ENCODE data around the gene SUZ12.
"Not testable (repeated sequence)": the region's sequence is repeated elsewhere in the genome, so short reads cannot be mapped to it uniquely, and the experiment has no call there.

SUZ12 gene

GRCh38 chr17:31991821-31992220, 55.0 kb downstream of the SUZ12 start:
- not testable (repeated sequence) for H3K27me3 Mint-ChIP-seq; H3K27ac Mint-ChIP-seq; H3K4me1 Mint-ChIP-seq (ENCODE audit: low read depth in 2 of 2); H3K9me3 Mint-ChIP-seq; H3K4me3 Mint-ChIP-seq; ATAC-seq (replicated peaks); DNase-seq
- H3K36me3 Mint-ChIP-seq (ENCODE audit: insufficient read depth): peaks cover 86% of the 10 kb centered on the region

GRCh38 chr17:31997005-31997404, 60.2 kb downstream of the SUZ12 start:
- ATAC-seq (replicated peaks) (no peak), DNase-seq (no peak)
- H3K36me3 Mint-ChIP-seq (ENCODE audit: insufficient read depth): peaks cover 70% of the 10 kb centered on the region

GRCh38 chr17:32006957-32007462, 70.2 kb downstream of the SUZ12 start, which contains the start of gene LRRC37B:
Gene LRRC37B (plus strand): TSS chr17:32007383. CDS start chr17:32021393, 14,010 bp downstream.
- no peaks in the 10 kb centered on the region for H3K9me3 Mint-ChIP-seq
- H3K36me3 Mint-ChIP-seq (ENCODE audit: insufficient read depth): peaks cover 17% of the 10 kb centered on the region
- DNase-seq: peak; percentile 88 to 91 (median 90)
- no peaks in the 10 kb centered on the region for H3K27me3 Mint-ChIP-seq
- H3K27ac Mint-ChIP-seq: peak within 1 kb of the TSS; percentile 93 to 94
- peak; percentile 90 for ATAC-seq (replicated peaks)
- H3K4me3 Mint-ChIP-seq: peak within 1 kb of the TSS; percentile 96 to 97
- H3K4me1 Mint-ChIP-seq (ENCODE audit: low read depth in 2 of 2): peaks cover 33 to 35% of the 10 kb centered on the region in 2 donors

More at GRCh38 chr17:31997005-31997404, 60.2 kb downstream of the SUZ12 start:
- H3K4me1 Mint-ChIP-seq (ENCODE audit: low read depth in 2 of 2): no peaks in the 10 kb centered on the region
- H3K9me3 Mint-ChIP-seq: no peaks in the 10 kb centered on the region
- no peak overlapping the region for H3K4me3 Mint-ChIP-seq
- no peak overlapping the region for H3K27ac Mint-ChIP-seq
- H3K27me3 Mint-ChIP-seq: no peaks in the 10 kb centered on the region

GRCh38 chr17:32007463-32008298, 70.9 kb downstream of the SUZ12 start:
- no peaks in the 10 kb centered on the region for H3K9me3 Mint-ChIP-seq
- H3K36me3 Mint-ChIP-seq (ENCODE audit: insufficient read depth): peaks cover 17% of the 10 kb centered on the region
- ATAC-seq (replicated peaks): peak; percentile 50
- peak overlapping the region; percentile 93 to 94 for H3K27ac Mint-ChIP-seq
- H3K4me1 Mint-ChIP-seq (ENCODE audit: low read depth in 2 of 2): peaks cover 37 to 39% of the 10 kb centered on the region in 2 donors
- H3K4me3 Mint-ChIP-seq: peak overlapping the region; percentile 96 to 97
- H3K27me3 Mint-ChIP-seq: no peaks in the 10 kb centered on the region
- DNase-seq: peak in 2 of 3 experiments; percentile 15 to 27

GRCh38 chr17:32009262-32009542, 72.4 kb downstream of the SUZ12 start:
- Mint-ChIP-seq H3K4me1 (ENCODE audit: low read depth in 2 of 2) (peaks cover 45 to 48% of the 10 kb centered on the region in 2 donors), H3K4me3 (peak overlapping the region; percentile 96 to 97), H3K9me3 (no peaks in the 10 kb centered on the region), H3K36me3 (ENCODE audit: insufficient read depth) (peaks cover 17% of the 10 kb centered on the region), H3K27ac (peak overlapping the region; percentile 93 to 94), H3K27me3 (no peaks in the 10 kb centered on the region)
- no peak for DNase-seq
- no peak for ATAC-seq (replicated peaks)

GRCh38 chr17:32010114-32010513, 73.3 kb downstream of the SUZ12 start:
- Mint-ChIP-seq H3K27ac (peak overlapping the region in 1 of 2 donors; percentile 93), H3K9me3 (no peaks in the 10 kb centered on the region), H3K4me1 (ENCODE audit: low read depth in 2 of 2) (peaks cover 48% of the 10 kb centered on the region in 2 donors), H3K27me3 (no peaks in the 10 kb centered on the region), H3K4me3 (peak overlapping the region; percentile 96 to 97), H3K36me3 (ENCODE audit: insufficient read depth) (peaks cover 17% of the 10 kb centered on the region)
- ATAC-seq (replicated peaks) (no peak), DNase-seq (no peak)

GRCh38 chr17:32015245-32016013, 78.6 kb downstream of the SUZ12 start:
- no peaks in the 10 kb centered on the region for H3K9me3 Mint-ChIP-seq
- peaks cover 23% of the 10 kb centered on the region for H3K36me3 Mint-ChIP-seq (ENCODE audit: insufficient read depth)
- no peak overlapping the region for H3K27ac Mint-ChIP-seq
- ATAC-seq (replicated peaks): no peak
- no peak overlapping the region for H3K4me3 Mint-ChIP-seq
- no peak for DNase-seq
- H3K4me1 Mint-ChIP-seq (ENCODE audit: low read depth in 2 of 2): peaks cover 34 to 42% of the 10 kb centered on the region in 2 donors
- no peaks in the 10 kb centered on the region for H3K27me3 Mint-ChIP-seq

- DNase-seq (no peak), ATAC-seq (replicated peaks) (no peak)
- H3K36me3 Mint-ChIP-seq (ENCODE audit: insufficient read depth): peaks cover 26% of the 10 kb centered on the region
- no peaks in the 10 kb centered on the region for H3K27me3 Mint-ChIP-seq
- H3K27ac Mint-ChIP-seq: peak overlapping the region in 1 of 2 donors; percentile 66
- H3K4me1 Mint-ChIP-seq (ENCODE audit: low read depth in 2 of 2): peaks cover 27 to 34% of the 10 kb centered on the region in 2 donors
- no peaks in the 10 kb centered on the region for H3K9me3 Mint-ChIP-seq
- no peak overlapping the region for H3K4me3 Mint-ChIP-seq
Observed at GRCh38 chr17:32016231-32016630, 79.4 kb downstream of the SUZ12 start.

- Mint-ChIP-seq H3K36me3 (ENCODE audit: insufficient read depth) (peaks cover 32% of the 10 kb centered on the region), H3K27me3 (no peaks in the 10 kb centered on the region), H3K9me3 (no peaks in the 10 kb centered on the region), H3K4me1 (ENCODE audit: low read depth in 2 of 2) (peaks cover 10 to 17% of the 10 kb centered on the region in 2 donors), H3K27ac (peak overlapping the region in 1 of 2 donors; percentile 45), H3K4me3 (no peak overlapping the region)
- ATAC-seq (replicated peaks) (no peak), DNase-seq (no peak)
Observed at GRCh38 chr17:32019228-32019627, 82.4 kb downstream of the SUZ12 start.

GRCh38 chr17:32020943-32021614, 84.3 kb downstream of the SUZ12 start:
- Mint-ChIP-seq H3K36me3 (ENCODE audit: insufficient read depth) (peaks cover 44% of the 10 kb centered on the region), H3K9me3 (no peaks in the 10 kb centered on the region), H3K27ac (no peak overlapping the region)

GRCh38 chr17:32021615-32021955, 84.8 kb downstream of the SUZ12 start:
- Mint-ChIP-seq H3K4me1 (ENCODE audit: low read depth in 2 of 2) (peaks cover 5 to 6% of the 10 kb centered on the region in 2 donors), H3K9me3 (no peaks in the 10 kb centered on the region), H3K4me3 (no peak overlapping the region), H3K27me3 (no peaks in the 10 kb centered on the region), H3K27ac (peak overlapping the region in 1 of 2 donors; percentile 8), H3K36me3 (ENCODE audit: insufficient read depth) (peaks cover 45% of the 10 kb centered on the region)
- DNase-seq (no peak), ATAC-seq (replicated peaks) (no peak)

More at GRCh38 chr17:32020943-32021614, 84.3 kb downstream of the SUZ12 start:
- H3K4me1 Mint-ChIP-seq (ENCODE audit: low read depth in 2 of 2): peaks cover 9 to 10% of the 10 kb centered on the region in 2 donors
- DNase-seq: no peak
- no peaks in the 10 kb centered on the region for H3K27me3 Mint-ChIP-seq
- no peak for ATAC-seq (replicated peaks)
- no peak overlapping the region for H3K4me3 Mint-ChIP-seq

- H3K36me3 Mint-ChIP-seq (ENCODE audit: insufficient read depth): peaks cover 41% of the 10 kb centered on the region
- H3K27ac Mint-ChIP-seq: peak overlapping the region in 1 of 2 donors; percentile 8
- H3K9me3 Mint-ChIP-seq: not testable (repeated sequence)
Observed at GRCh38 chr17:32022554-32022953, 85.7 kb downstream of the SUZ12 start.

GRCh38 chr17:32027271-32027670, 90.5 kb downstream of the SUZ12 start:
- not testable (repeated sequence) for H3K27me3 Mint-ChIP-seq; H3K9me3 Mint-ChIP-seq; ATAC-seq (replicated peaks); H3K4me3 Mint-ChIP-seq; H3K4me1 Mint-ChIP-seq (ENCODE audit: low read depth in 2 of 2); DNase-seq
- peak overlapping the region in 1 of 2 donors; percentile 42 for H3K27ac Mint-ChIP-seq
- peaks cover 21% of the 10 kb centered on the region for H3K36me3 Mint-ChIP-seq (ENCODE audit: insufficient read depth)

More at GRCh38 chr17:32022554-32022953, 85.7 kb downstream of the SUZ12 start:
- H3K4me3 Mint-ChIP-seq; DNase-seq; H3K27me3 Mint-ChIP-seq; ATAC-seq (replicated peaks): not testable (repeated sequence)
- peaks cover 0 to 11% of the 10 kb centered on the region in 2 donors for H3K4me1 Mint-ChIP-seq (ENCODE audit: low read depth in 2 of 2)
